Smooth muscle cell (in vitro differentiated cells): ENCODE results near the gene MBNL1. TPM values are rescaled to one million over a fixed set of nuclear protein-coding genes. Genes with fewer than 3 reads are reported as not detected.

Experiments
- DNase-seq: peaks from one replicate; lab custom pipeline; 2025; ENCODE audit not compliant: unreplicated experiment; lab: John Stamatoyannopoulos, UW
- H2AFZ ChIP-seq: fragments of 200-600 bp; sonication (generic); 2 replicates; pipeline ENCODE4 v1.6.0; 2016; ENCODE audit warnings: antibody characterized with exemption, low read depth, mild to moderate bottlenecking
- H3F3A ChIP-seq: fragments of 200-600 bp; sonication (generic); 2 replicates; pipeline ENCODE4 v1.6.0; 2017; ENCODE audit warnings: antibody characterized with exemption, low read depth
- H3K27ac ChIP-seq: fragments of 200-600 bp; sonication (generic); 2 replicates; pipeline ENCODE4 v1.5.1; 2016; ENCODE audit warnings: low read depth, mild to moderate bottlenecking
- H3K27me3 ChIP-seq: fragments of 200-600 bp; sonication (generic); 2 replicates; pipeline ENCODE4 v1.6.1; 2016; ENCODE audit warnings: low read depth, mild to moderate bottlenecking
- H3K36me3 ChIP-seq: fragments of 200-600 bp; sonication (generic); 2 replicates; pipeline ENCODE4 v1.5.1; 2016; ENCODE audit warnings: low read depth
- H3K4me1 ChIP-seq: fragments of 200-600 bp; sonication (generic); 2 replicates; pipeline ENCODE4 v1.5.1; 2016; ENCODE audit warnings: low read depth
- H3K4me2 ChIP-seq: fragments of 200-600 bp; sonication (generic); 2 replicates; pipeline ENCODE4 v1.6.0; 2016; ENCODE audit warnings: mild to moderate bottlenecking
- H3K4me3 ChIP-seq: fragments of 200-600 bp; sonication (generic); 2 replicates; pipeline ENCODE4 v1.5.1; 2016; ENCODE audit warnings: mild to moderate bottlenecking
- H3K79me2 ChIP-seq: fragments of 200-600 bp; sonication (generic); 2 replicates; pipeline ENCODE4 v1.6.0; 2016; ENCODE audit warnings: low read depth, mild to moderate bottlenecking
- H3K9ac ChIP-seq: fragments of 200-600 bp; sonication (generic); 2 replicates; pipeline ENCODE4 v1.6.0; 2016; ENCODE audit warnings: low read depth
- H3K9me3 ChIP-seq: fragments of 200-600 bp; sonication (generic); replicated peaks from 2 replicates; pipeline ENCODE4 v1.5.1; 2016; ENCODE audit warnings: low read depth
- H4K20me1 ChIP-seq: fragments of 200-600 bp; sonication (generic); 2 replicates; pipeline ENCODE4 v1.6.0; 2016; ENCODE audit warnings: low read depth
- WGBS: methylation state at CpG from one replicate; pipeline ENCODE4 v1.1.7; 2016; ENCODE audit warnings: low lambda C conversion rate; 5-methylcytosine and 5-hydroxymethylcytosine counted together
- polyA plus RNA-seq: library from polyadenylated mRNA; unstranded; fragments of >200 nt; fragmentation: Nextera tagmentation; extraction: Ambion mirVana; gene quantifications from 2 replicates; pipeline ENCODE4 v1.2.1, GENCODE V29; 2016
- total RNA-seq: library from RNA; depleted of rRNA; stranded (reverse); fragments of >200 nt; gene quantifications from 2 replicates; pipeline ENCODE4 v1.2.3, GENCODE V29; 2014
- TF ChIP-seq, protein P1 (sequence below): fragments of 200-600 bp; sonication (generic); IDR thresholded peaks from 2 replicates; pipeline ENCODE4 v1.5.1; 2017; ENCODE audit warnings: borderline replicate concordance, mild to moderate bottlenecking, antibody characterized with exemption; ENCODE audit not compliant: insufficient read depth, poor library complexity, severe bottlenecking

The MBNL1 gene
- total and polyA plus RNA-seq, 2 experiments from 2014 or later = 19.5 to 128 TPM

GRCh38 chr3:152331018-152331541 is 62.4 kb downstream of the MBNL1 start:
- H3F3A ChIP-seq = peaks cover 9% of the 10 kb centered on the region
- TF ChIP-seq, protein P1, sequence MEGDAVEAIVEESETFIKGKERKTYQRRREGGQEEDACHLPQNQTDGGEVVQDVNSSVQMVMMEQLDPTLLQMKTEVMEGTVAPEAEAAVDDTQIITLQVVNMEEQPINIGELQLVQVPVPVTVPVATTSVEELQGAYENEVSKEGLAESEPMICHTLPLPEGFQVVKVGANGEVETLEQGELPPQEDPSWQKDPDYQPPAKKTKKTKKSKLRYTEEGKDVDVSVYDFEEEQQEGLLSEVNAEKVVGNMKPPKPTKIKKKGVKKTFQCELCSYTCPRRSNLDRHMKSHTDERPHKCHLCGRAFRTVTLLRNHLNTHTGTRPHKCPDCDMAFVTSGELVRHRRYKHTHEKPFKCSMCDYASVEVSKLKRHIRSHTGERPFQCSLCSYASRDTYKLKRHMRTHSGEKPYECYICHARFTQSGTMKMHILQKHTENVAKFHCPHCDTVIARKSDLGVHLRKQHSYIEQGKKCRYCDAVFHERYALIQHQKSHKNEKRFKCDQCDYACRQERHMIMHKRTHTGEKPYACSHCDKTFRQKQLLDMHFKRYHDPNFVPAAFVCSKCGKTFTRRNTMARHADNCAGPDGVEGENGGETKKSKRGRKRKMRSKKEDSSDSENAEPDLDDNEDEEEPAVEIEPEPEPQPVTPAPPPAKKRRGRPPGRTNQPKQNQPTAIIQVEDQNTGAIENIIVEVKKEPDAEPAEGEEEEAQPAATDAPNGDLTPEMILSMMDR = no peak
- H3K4me3 ChIP-seq = no peak overlapping the region
- peaks cover 11% of the 10 kb centered on the region for H3K4me1 ChIP-seq
- no peaks in the 10 kb centered on the region for H3K9me3 ChIP-seq
- H3K27me3 ChIP-seq = no peaks in the 10 kb centered on the region
- no peaks in the 10 kb centered on the region for H3K36me3 ChIP-seq
- H2AFZ ChIP-seq = no peak overlapping the region
- H3K27ac ChIP-seq = peak overlapping the region; percentile 68
- peak overlapping the region; percentile 25 for H3K9ac ChIP-seq
- peaks cover 49% of the 10 kb centered on the region for H4K20me1 ChIP-seq
- 52% methylated on average over 2 of the region's 2 CpGs for WGBS
- DNase-seq = no peak
- peak overlapping the region; percentile 66 for H3K4me2 ChIP-seq
- H3K79me2 ChIP-seq = peaks cover 81% of the 10 kb centered on the region

DNA sequence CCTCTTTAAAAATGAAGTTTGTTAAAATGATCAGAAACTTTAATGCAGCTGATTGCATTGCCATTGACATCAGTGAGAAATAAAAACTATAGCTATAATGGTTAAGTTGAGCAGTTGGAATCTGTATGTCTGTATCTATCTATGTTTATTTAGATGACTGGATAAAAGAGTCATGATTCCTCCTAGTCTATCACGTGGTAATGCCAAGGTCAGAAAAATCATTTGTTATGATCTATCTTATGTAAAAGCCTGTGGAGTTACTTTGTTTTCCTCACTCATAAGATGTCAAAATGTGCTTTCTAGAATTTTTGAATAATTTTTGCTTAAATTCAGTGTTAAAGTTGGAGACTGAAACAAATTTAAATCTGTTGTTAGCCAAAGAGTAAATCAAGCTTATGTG is 63.3 kb downstream of the MBNL1 start:
- Histone ChIP-seq H3K79me2 (peaks cover 82% of the 10 kb centered on the region), H3K9me3 (no peaks in the 10 kb centered on the region), H3K4me3 (no peak overlapping the region), H3K9ac (no peak overlapping the region), H3K27me3 (no peaks in the 10 kb centered on the region), H3K4me1 (peaks cover 11% of the 10 kb centered on the region), H3K36me3 (no peaks in the 10 kb centered on the region), H3K4me2 (no peak overlapping the region), H3F3A (peaks cover 9% of the 10 kb centered on the region), H4K20me1 (peaks cover 56% of the 10 kb centered on the region), H3K27ac (peak overlapping the region; percentile 68), H2AFZ (no peak overlapping the region)
- TF ChIP-seq, protein P1 = no peak
- 64% methylated on average over 1 of the region's 1 CpG for WGBS
- no peak for DNase-seq

- Histone ChIP-seq H3K9ac (no peak overlapping the region), H3K9me3 (no peaks in the 10 kb centered on the region), H3F3A (peaks cover 4% of the 10 kb centered on the region), H3K27ac (no peak overlapping the region), H2AFZ (no peak overlapping the region), H3K4me1 (peaks cover 4% of the 10 kb centered on the region), H4K20me1 (peaks cover 66% of the 10 kb centered on the region), H3K36me3 (no peaks in the 10 kb centered on the region), H3K27me3 (no peaks in the 10 kb centered on the region), H3K4me3 (no peak overlapping the region), H3K4me2 (no peak overlapping the region), H3K79me2 (peaks cover 75% of the 10 kb centered on the region)
- TF ChIP-seq, protein P1 = no peak
- 100% methylated on average over 1 of the region's 1 CpG for WGBS
- no peak for DNase-seq
Observed at GRCh38 chr3:152333928-152334327, 65.2 kb downstream of the MBNL1 start.

DNA sequence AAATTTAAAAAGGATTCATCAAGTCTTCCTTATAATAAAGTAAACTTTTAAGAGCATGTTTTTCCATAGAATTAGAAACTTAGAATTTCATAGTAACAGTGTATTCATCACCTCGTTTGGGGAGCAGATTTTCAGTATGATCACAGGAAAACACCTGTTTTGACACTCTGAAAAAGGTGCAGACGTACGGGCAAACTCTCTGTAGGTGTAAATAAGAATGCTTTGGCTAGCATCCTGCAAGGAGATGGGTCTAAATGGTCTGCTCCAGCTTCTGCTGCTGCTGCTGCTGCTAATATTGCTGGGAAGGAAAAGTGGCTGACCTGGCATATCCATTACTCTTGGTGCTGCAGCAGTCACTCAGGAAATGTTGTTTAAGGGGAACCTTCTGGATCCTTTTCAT is 66.0 kb downstream of the MBNL1 start:
- H3K27me3 ChIP-seq = no peaks in the 10 kb centered on the region
- H3K4me3 ChIP-seq = no peak overlapping the region
- H3K9me3 ChIP-seq = no peaks in the 10 kb centered on the region
- peaks cover 63% of the 10 kb centered on the region for H4K20me1 ChIP-seq
- no peak overlapping the region for H3K27ac ChIP-seq
- H2AFZ ChIP-seq = no peak overlapping the region
- WGBS = 92% methylated on average over 3 of the region's 3 CpGs
- no peaks in the 10 kb centered on the region for H3K36me3 ChIP-seq
- H3K4me2 ChIP-seq = no peak overlapping the region
- TF ChIP-seq, protein P1 = no peak
- no peak overlapping the region for H3K9ac ChIP-seq
- H3K79me2 ChIP-seq = peaks cover 69% of the 10 kb centered on the region
- H3F3A ChIP-seq = no peaks in the 10 kb centered on the region
- no peaks in the 10 kb centered on the region for H3K4me1 ChIP-seq
- DNase-seq = no peak
